ENCODE data around the gene ZNF789.
A peak's percentile ranks its signal among the peaks of the same experiment; 100 is the strongest.
"Not testable (repeated sequence)": the region's sequence is repeated elsewhere in the genome, so short reads cannot be mapped to it uniquely, and the experiment has no call there.

ZNF789 gene

GRCh38 chr7:99472561-99473314 is at the start of gene ZNF789:
TSS of gene ZNF789 (plus strand) at chr7:99472890. CDS start at chr7:99476457, 3,567 bp downstream.
- Mint-ChIP-seq H3K36me3 (ENCODE audit: low read depth) (peaks cover 10% of the 10 kb centered on the region), H3K27me3 (no peaks in the 10 kb centered on the region), H3K4me1 (peaks cover 34% of the 10 kb centered on the region), H3K4me3 (peak within 1 kb of the TSS; percentile 100), H3K9me3 (no peaks in the 10 kb centered on the region), H3K27ac (peak within 1 kb of the TSS; percentile 95)
- DNase-seq (peak; percentile 97), ATAC-seq (peak; percentile 99)

GRCh38 chr7:99424932-99425730 is 47.6 kb upstream of the ZNF789 start:
- H3K27me3 Mint-ChIP-seq = no peaks in the 10 kb centered on the region
- no peaks in the 10 kb centered on the region for H3K9me3 Mint-ChIP-seq
- no peaks in the 10 kb centered on the region for H3K4me1 Mint-ChIP-seq
- ATAC-seq = peak; percentile 18
- no peak overlapping the region for H3K4me3 Mint-ChIP-seq
- no peak for DNase-seq
- H3K27ac Mint-ChIP-seq = no peak overlapping the region
- H3K36me3 Mint-ChIP-seq (ENCODE audit: low read depth) = peaks cover 27% of the 10 kb centered on the region

DNA sequence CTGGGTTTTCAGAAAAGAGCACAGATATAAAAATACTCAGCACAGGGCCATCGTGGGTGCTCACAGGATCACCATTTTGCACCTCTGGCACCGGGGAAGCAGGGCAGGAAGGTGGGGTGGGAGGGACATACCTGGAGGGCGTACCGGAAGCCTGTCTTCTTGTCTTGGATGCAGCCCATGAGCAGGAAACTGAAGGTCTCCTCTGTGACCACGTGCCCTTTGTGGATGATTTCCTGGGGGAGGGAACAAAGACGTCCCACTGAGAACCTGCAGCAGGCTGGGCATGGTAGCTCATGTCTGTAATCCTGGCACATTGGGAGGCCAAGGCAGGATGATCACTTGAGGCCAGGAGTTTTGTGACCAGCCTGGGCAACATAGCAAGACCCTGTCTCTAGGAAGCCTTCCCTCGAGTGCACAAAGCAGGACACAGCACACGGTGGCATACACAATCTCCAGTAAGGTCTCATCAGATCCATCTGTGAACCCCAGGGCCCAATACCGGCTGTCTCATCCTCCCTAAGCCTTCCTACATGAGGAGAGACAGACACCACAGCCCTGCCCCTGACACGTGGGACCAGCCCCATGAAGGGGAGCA is 43.6 kb upstream of the ZNF789 start:
- H3K4me1 Mint-ChIP-seq = no peaks in the 10 kb centered on the region
- ATAC-seq = no peak
- H3K9me3 Mint-ChIP-seq = no peaks in the 10 kb centered on the region
- DNase-seq = no peak
- peaks cover 24% of the 10 kb centered on the region for H3K36me3 Mint-ChIP-seq (ENCODE audit: low read depth)
- no peak overlapping the region for H3K4me3 Mint-ChIP-seq
- H3K27ac Mint-ChIP-seq = no peak overlapping the region
- H3K27me3 Mint-ChIP-seq = no peaks in the 10 kb centered on the region

- Mint-ChIP-seq H3K27ac (no peak overlapping the region), H3K27me3 (no peaks in the 10 kb centered on the region), H3K36me3 (ENCODE audit: low read depth) (peaks cover 24% of the 10 kb centered on the region), H3K9me3 (no peaks in the 10 kb centered on the region), H3K4me1 (no peaks in the 10 kb centered on the region), H3K4me3 (no peak overlapping the region)
- ATAC-seq = no peak
- DNase-seq = no peak
Measured at GRCh38 chr7:99429756-99430155, 42.9 kb upstream of the ZNF789 start.

DNA sequence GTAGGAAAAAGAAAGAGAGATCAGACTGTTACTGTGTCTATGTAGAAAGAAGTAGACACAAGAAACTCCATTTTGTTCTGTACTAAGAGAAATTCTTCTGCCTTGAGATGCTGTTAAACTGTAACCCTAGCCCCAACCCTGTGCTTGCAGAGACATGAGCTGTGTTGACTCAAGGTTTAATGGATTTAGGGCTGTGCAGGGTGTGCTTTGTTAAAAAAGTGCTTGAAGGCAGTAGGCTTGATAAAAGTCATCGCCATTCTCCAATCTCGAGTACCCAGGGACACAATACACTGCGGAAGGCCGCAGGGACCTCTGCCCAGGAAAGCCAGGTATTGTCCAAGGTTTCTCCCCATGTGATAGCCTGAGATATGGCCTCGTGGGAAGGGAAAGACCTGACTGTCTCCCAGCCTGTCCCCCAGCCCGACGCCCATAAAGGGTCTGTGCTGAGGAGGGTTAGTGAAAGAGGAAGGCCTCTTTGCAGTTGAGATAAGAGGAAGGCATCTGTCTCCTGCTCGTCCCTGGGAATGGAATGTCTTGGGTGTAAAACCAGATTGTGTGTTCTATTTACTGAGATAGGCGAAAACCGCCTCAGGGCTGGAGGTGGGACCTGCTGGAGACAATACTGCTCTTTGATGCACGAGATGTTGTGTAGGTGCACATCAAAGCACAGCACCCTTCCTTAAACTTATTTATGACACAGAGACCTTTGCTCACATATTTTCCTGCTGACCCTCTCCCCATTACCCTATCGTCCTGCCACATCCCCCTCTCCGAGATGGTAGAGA is 40.7 kb upstream of the ZNF789 start:
- H3K36me3 Mint-ChIP-seq (ENCODE audit: low read depth) = peaks cover 23% of the 10 kb centered on the region
- not testable (repeated sequence) for DNase-seq, H3K27me3 Mint-ChIP-seq, H3K9me3 Mint-ChIP-seq, H3K4me3 Mint-ChIP-seq, H3K4me1 Mint-ChIP-seq, ATAC-seq, H3K27ac Mint-ChIP-seq

GRCh38 chr7:99433158-99433557 is 39.5 kb upstream of the ZNF789 start:
- Mint-ChIP-seq H3K4me3 (no peak overlapping the region), H3K9me3 (no peaks in the 10 kb centered on the region), H3K36me3 (ENCODE audit: low read depth) (peaks cover 19% of the 10 kb centered on the region)

GRCh38 chr7:99437946-99438572 is 34.6 kb upstream of the ZNF789 start:
- no peaks in the 10 kb centered on the region for H3K27me3 Mint-ChIP-seq

More at GRCh38 chr7:99433158-99433557, 39.5 kb upstream of the ZNF789 start:
- H3K4me1 Mint-ChIP-seq = peaks cover 7% of the 10 kb centered on the region
- ATAC-seq (no peak), DNase-seq (no peak)
- no peak overlapping the region for H3K27ac Mint-ChIP-seq
- H3K27me3 Mint-ChIP-seq = no peaks in the 10 kb centered on the region

GRCh38 chr7:99438573-99439480 is 33.9 kb upstream of the ZNF789 start, which contains the start of the genes CPSF4 and PTCD1:
TSS of gene CPSF4 (plus strand) at chr7:99438943. CDS start at chr7:99439083, 140 bp downstream.
TSS of gene PTCD1 (minus strand) at chr7:99438798. CDS start at chr7:99435242, 3,556 bp downstream.
- peak within 1 kb of the TSS; percentile 97 for H3K4me3 Mint-ChIP-seq

More at GRCh38 chr7:99437946-99438572, 34.6 kb upstream of the ZNF789 start:
- ATAC-seq = no peak
- DNase-seq = no peak
- no peaks in the 10 kb centered on the region for H3K9me3 Mint-ChIP-seq
- H3K4me3 Mint-ChIP-seq = peak overlapping the region; percentile 97
- peaks cover 20% of the 10 kb centered on the region for H3K36me3 Mint-ChIP-seq (ENCODE audit: low read depth)
- H3K27ac Mint-ChIP-seq = peak overlapping the region; percentile 97
- peaks cover 29% of the 10 kb centered on the region for H3K4me1 Mint-ChIP-seq

DNA sequence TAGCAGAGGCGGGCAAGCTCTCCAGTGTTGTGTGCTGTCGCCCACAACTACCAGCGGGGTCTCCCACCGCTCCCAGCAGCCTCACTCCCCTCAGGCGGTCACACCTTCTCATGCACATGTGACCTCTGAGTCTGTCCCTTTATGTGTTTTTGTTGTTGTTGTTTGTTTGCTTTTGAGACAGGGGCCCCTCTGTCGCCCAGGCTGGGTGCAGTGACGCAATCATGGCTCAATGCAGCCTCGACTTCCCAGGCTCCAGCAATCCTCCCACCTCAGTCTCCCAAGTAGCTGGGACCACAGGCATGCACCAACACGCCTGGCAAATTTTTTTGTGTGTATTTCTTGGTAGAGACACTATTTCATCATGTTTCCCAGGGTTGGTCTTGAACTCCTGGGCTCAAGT is 32.5 kb upstream of the ZNF789 start:
- Mint-ChIP-seq H3K27me3 (no peaks in the 10 kb centered on the region), H3K4me3 (peak overlapping the region; percentile 97), H3K4me1 (peaks cover 32% of the 10 kb centered on the region), H3K27ac (no peak overlapping the region), H3K36me3 (ENCODE audit: low read depth) (peaks cover 28% of the 10 kb centered on the region), H3K9me3 (no peaks in the 10 kb centered on the region)
- no peak for ATAC-seq
- no peak for DNase-seq

More at GRCh38 chr7:99438573-99439480, 33.9 kb upstream of the ZNF789 start, which contains the start of the genes CPSF4 and PTCD1:
- Mint-ChIP-seq H3K4me1 (peaks cover 32% of the 10 kb centered on the region), H3K27me3 (no peaks in the 10 kb centered on the region), H3K27ac (peak within 1 kb of the TSS; percentile 97), H3K9me3 (no peaks in the 10 kb centered on the region), H3K36me3 (ENCODE audit: low read depth) (peaks cover 22% of the 10 kb centered on the region)
- ATAC-seq (peak; percentile 95), DNase-seq (peak; percentile 96)

DNA sequence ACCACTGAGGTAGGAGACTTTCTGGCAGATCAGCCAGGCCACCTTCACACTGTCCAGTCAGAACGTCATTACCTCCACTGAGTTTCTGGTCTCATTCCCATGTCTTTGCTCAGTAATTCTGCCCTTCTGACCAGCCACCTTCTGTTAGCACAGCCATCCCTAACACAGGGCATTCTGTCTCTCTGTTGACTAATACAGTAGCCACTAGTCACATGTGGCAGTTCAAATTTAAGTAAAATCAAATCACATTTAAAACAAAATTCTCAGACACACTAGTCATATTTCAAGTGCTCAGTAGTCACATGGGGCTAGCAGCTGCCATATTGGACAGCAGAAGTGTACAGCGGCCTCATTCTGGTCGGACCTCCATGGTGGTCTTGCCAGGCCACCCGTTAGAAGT is 26.6 kb upstream of the ZNF789 start:
- no peak overlapping the region for H3K4me3 Mint-ChIP-seq
- DNase-seq (no peak), ATAC-seq (no peak)
- H3K9me3 Mint-ChIP-seq = no peaks in the 10 kb centered on the region
- H3K27me3 Mint-ChIP-seq = no peaks in the 10 kb centered on the region
- no peak overlapping the region for H3K27ac Mint-ChIP-seq
- peaks cover 9% of the 10 kb centered on the region for H3K4me1 Mint-ChIP-seq
- peaks cover 46% of the 10 kb centered on the region for H3K36me3 Mint-ChIP-seq (ENCODE audit: low read depth)

GRCh38 chr7:99447943-99448342 is 24.7 kb upstream of the ZNF789 start:
- no peak for DNase-seq
- Mint-ChIP-seq H3K36me3 (ENCODE audit: low read depth) (peaks cover 41% of the 10 kb centered on the region), H3K4me1 (peaks cover 4% of the 10 kb centered on the region), H3K4me3 (no peak overlapping the region), H3K27me3 (no peaks in the 10 kb centered on the region), H3K9me3 (no peaks in the 10 kb centered on the region), H3K27ac (no peak overlapping the region)
- no peak for ATAC-seq

- H3K4me3 Mint-ChIP-seq = no peak overlapping the region
- ATAC-seq (no peak), DNase-seq (no peak)
- H3K9me3 Mint-ChIP-seq = no peaks in the 10 kb centered on the region
- H3K27me3 Mint-ChIP-seq = no peaks in the 10 kb centered on the region
- peaks cover 40% of the 10 kb centered on the region for H3K36me3 Mint-ChIP-seq (ENCODE audit: low read depth)
- H3K4me1 Mint-ChIP-seq = peaks cover 2% of the 10 kb centered on the region
- H3K27ac Mint-ChIP-seq = no peak overlapping the region
Measured at GRCh38 chr7:99448855-99449254, 23.8 kb upstream of the ZNF789 start.

GRCh38 chr7:99449326-99449725 is 23.4 kb upstream of the ZNF789 start:
- DNase-seq (no peak), ATAC-seq (no peak)
- H3K27me3 Mint-ChIP-seq = no peaks in the 10 kb centered on the region
- no peak overlapping the region for H3K4me3 Mint-ChIP-seq
- peaks cover 2% of the 10 kb centered on the region for H3K4me1 Mint-ChIP-seq
- H3K9me3 Mint-ChIP-seq = no peaks in the 10 kb centered on the region
- peak overlapping the region; percentile 15 for H3K27ac Mint-ChIP-seq
- H3K36me3 Mint-ChIP-seq (ENCODE audit: low read depth) = peaks cover 40% of the 10 kb centered on the region
